Upper lobe of left lung (tissue), 6 donors: ENCODE measurements around the gene CFAP221. TPM values are rescaled to one million over a fixed set of nuclear protein-coding genes. Genes with fewer than 3 reads are reported as not detected.

Source experiments
- ATAC-seq, 2 donors: fragments of 200-7000 bp; cut with Tn5 transposase; one replicate each; pipeline ENCODE4 v1.9.1; 2022; ENCODE audit warnings: mild to moderate bottlenecking in 2 of 2, moderate library complexity in 2 of 2; ENCODE audit not compliant: low FRiP score in 2 of 2
- DNase-seq, 2 donors: peaks; one replicate each; pipeline ENCODE4 v3.0.0-alpha.2; 2019 to 2020
- H3K27ac ChIP-seq, 4 donors: fragments of 200-600 bp; sonication (generic); one replicate each; pipeline ENCODE4 v1.5.1; 2016 to 2019
- H3K27me3 ChIP-seq, 4 donors: fragments of 200-600 bp; sonication (generic); one replicate each; pipeline ENCODE4 v1.5.1; 2017 to 2019
- H3K36me3 ChIP-seq, 4 donors: fragments of 200-600 bp; sonication (generic); one replicate each; pipeline ENCODE4 v1.5.1; 2016 to 2019
- H3K4me1 ChIP-seq, 4 donors: fragments of 200-600 bp; sonication (generic); one replicate each; pipeline ENCODE4 v1.5.1; 2018 to 2019
- H3K4me3 ChIP-seq, 4 donors: fragments of 200-600 bp; sonication (generic); one replicate each; pipeline ENCODE4 v1.5.1; 2017 to 2019; ENCODE audit warnings: mild to moderate bottlenecking in 2 of 4, moderate library complexity in 1 of 4
- H3K9me3 ChIP-seq, 4 donors: fragments of 200-600 bp; sonication (generic); one replicate each; pipeline ENCODE4 v1.5.1; 2018 to 2019
- EP300 ChIP-seq, 4 donors: sonication (generic); formaldehyde crosslinking; IDR thresholded peaks; one replicate each; pipeline ENCODE4 v1.5.1; 2017; ENCODE audit warnings: antibody characterized with exemption in 4 of 4, control low read depth in 2 of 4
- POLR2A ChIP-seq, 4 donors: fragments of 450-650 bp; IDR thresholded peaks; one replicate each; pipeline ENCODE4 v1.5.1; 2016 to 2017; ENCODE audit warnings: antibody characterized with exemption in 4 of 4, mild to moderate bottlenecking in 2 of 4
- POLR2AphosphoS5 ChIP-seq, 2 donors: sonication (generic); formaldehyde crosslinking; IDR thresholded peaks; one replicate each; pipeline ENCODE4 v1.5.1; 2017; ENCODE audit warnings: antibody characterized with exemption in 2 of 2
- WGBS, 2 donors: methylation state at CpG; one replicate each; pipeline ENCODE4 v1.1.5; 2017 to 2018; 5-methylcytosine and 5-hydroxymethylcytosine counted together
- total RNA-seq, 6 donors: library from RNA; depleted of rRNA in 4 of 6; stranded (reverse); fragments of >200 nt in 4 of 6; gene quantifications; one replicate each; pipeline versions ENCODE4 v1.1.0 to v1.2.1, GENCODE V29; 2016 to 2021
- TF ChIP-seq, protein P1 (sequence below), 6 experiments: fragments of 450-650 bp in 4 of 6; fragments of 200-600 bp in 2 of 6; sonication (generic) in 2 of 6; IDR thresholded peaks; one replicate each; pipeline ENCODE4 v1.5.1; 2016 to 2019; ENCODE audit warnings: antibody characterized with exemption in 6 of 6
- donor health status: DM: no; HTN: no; CAD: no; lungs with moderate emphysema.
- donor health status: DM: no; HTN: yes; CAD: no; lungs with severe emphysema.

CFAP221 gene
- total RNA-seq, 6 donors from 2014 or later, result 13.9 to 67.5 (median 30.9) TPM

DNA sequence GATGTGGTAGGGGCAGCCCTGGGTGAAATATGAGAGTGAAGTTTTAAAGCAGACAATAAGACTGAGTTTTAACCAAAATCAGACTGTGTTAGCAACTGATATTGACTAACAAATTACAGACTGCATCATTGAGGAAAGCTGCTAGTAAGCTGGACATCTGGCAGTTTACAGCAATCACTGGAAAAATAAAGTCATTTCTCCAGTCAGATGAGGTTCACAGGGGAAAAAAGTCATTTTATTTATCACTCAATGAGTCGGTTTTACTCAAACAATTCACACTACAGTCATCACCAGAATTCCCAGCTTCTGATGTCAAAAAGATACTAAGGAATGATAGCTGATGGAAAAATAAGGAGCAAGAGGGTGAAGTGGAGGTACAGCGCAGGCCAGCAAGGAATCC lies 124.3 kb downstream of the CFAP221 start:
- Histone ChIP-seq H3K4me3 (no peak overlapping the region), H3K4me1 (no peaks in the 10 kb centered on the region), H3K9me3 (no peaks in the 10 kb centered on the region), H3K27ac (no peak overlapping the region), H3K27me3 (no peaks in the 10 kb centered on the region), H3K36me3 (no peaks in the 10 kb centered on the region)
- no peak for TF ChIP-seq EP300 (IDR thresholded peaks at IDR 0.05)
- no peak for TF ChIP-seq POLR2A (IDR thresholded peaks at IDR 0.05)
- TF ChIP-seq, protein P1, sequence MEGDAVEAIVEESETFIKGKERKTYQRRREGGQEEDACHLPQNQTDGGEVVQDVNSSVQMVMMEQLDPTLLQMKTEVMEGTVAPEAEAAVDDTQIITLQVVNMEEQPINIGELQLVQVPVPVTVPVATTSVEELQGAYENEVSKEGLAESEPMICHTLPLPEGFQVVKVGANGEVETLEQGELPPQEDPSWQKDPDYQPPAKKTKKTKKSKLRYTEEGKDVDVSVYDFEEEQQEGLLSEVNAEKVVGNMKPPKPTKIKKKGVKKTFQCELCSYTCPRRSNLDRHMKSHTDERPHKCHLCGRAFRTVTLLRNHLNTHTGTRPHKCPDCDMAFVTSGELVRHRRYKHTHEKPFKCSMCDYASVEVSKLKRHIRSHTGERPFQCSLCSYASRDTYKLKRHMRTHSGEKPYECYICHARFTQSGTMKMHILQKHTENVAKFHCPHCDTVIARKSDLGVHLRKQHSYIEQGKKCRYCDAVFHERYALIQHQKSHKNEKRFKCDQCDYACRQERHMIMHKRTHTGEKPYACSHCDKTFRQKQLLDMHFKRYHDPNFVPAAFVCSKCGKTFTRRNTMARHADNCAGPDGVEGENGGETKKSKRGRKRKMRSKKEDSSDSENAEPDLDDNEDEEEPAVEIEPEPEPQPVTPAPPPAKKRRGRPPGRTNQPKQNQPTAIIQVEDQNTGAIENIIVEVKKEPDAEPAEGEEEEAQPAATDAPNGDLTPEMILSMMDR (IDR thresholded peaks at IDR 0.05), result no peak
- TF ChIP-seq POLR2AphosphoS5 (IDR thresholded peaks at IDR 0.05), result no peak
- 78 to 79% methylated on average over 2 of the region's 2 CpGs for WGBS, 2 donors
- ATAC-seq (no peak), DNase-seq (no peak)

DNA sequence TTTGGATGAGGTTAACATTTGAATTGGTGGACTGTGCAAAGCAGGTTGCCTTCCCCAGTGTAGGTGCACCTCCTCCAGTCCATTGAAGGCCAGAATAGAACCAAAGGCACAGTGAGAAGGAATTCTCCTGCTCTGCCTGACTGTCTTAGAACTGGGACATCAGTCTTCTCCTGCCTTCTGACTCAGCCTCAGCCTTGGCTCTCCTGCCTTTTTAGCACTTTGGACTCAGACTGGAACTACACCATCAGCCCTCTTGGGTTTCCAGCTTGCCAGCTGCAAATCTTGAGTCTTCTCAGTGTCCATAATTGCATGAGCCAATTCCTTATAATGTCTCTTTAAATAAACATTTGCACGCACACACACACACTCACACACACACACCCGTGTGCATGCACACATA lies 126.8 kb downstream of the CFAP221 start:
- no peak overlapping the region for H3K4me3 ChIP-seq
- H3K36me3 ChIP-seq, result no peaks in the 10 kb centered on the region
- ATAC-seq (no peak), DNase-seq (no peak)
- 63 to 72% methylated on average over 2 of the region's 2 CpGs for WGBS, 2 donors
- H3K4me1 ChIP-seq, result peaks cover 0 to 4% (median 0%) of the 10 kb centered on the region in 4 donors
- no peaks in the 10 kb centered on the region for H3K27me3 ChIP-seq
- no peak overlapping the region for H3K27ac ChIP-seq
- no peaks in the 10 kb centered on the region for H3K9me3 ChIP-seq
- TF ChIP-seq POLR2AphosphoS5 (IDR thresholded peaks at IDR 0.05), result no peak
- no peak for TF ChIP-seq EP300 (IDR thresholded peaks at IDR 0.05)
- no peak for TF ChIP-seq POLR2A (IDR thresholded peaks at IDR 0.05)
- TF ChIP-seq, protein P1 (IDR thresholded peaks at IDR 0.05), result no peak

DNA sequence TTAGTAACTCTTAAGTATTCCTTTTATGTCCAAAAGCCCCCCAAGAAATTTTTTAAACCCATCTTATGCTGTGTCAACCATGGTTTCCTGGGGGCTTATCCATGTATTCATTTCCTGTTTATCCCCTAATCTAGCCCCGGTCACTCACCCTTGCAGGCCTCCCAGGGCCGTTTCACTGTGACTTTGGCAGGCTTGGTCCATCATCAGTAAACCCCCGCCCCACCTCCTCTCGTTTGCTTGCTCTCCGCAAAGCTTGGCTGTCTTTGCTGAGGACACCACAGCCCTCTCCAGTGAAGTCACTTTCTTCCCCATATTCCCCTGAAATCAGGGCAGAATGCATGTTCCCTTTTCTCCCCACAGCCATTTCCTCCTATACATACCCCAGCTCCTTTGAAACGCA lies 127.5 kb downstream of the CFAP221 start:
- Histone ChIP-seq H3K27me3 (no peaks in the 10 kb centered on the region), H3K4me1 (peaks cover 0 to 4% (median 0%) of the 10 kb centered on the region in 4 donors)

DNA sequence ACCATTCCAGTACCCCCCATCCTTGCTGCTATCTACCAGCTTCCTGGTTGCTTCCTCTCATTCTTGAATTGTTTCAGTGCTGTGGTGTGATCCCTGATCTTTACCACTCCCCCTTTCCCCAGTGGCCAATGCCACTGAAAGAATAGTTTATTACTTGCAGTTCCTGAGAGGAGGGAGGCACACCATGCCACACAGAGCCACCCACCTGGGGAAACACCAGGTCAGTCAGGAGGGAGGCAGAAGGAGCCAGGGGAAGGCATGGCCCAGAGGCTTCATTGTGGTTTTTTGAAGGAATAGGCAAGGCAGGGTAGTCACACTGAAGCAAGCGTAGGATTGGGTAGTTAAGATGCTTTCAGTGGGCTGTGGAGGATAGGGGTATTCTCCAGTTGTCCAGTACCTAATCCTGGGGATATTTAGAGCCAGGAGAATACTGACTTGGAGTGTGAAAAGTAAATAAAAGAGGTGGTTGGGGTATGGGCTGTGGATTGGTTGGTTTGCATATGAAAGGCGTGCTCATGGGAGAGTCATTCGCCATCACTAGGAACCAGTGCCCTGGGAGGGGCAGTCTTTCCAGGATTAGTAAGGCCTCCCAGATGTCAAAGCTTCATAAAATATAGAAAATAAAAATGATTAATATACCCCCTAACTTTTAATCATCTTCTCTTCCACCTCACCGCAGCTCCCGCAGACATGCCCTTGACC lies 128.1 kb downstream of the CFAP221 start:
- peaks cover 0 to 4% (median 0%) of the 10 kb centered on the region in 4 donors for H3K4me1 ChIP-seq
- H3K27ac ChIP-seq, result no peak overlapping the region
- H3K27me3 ChIP-seq, result no peaks in the 10 kb centered on the region
- H3K4me3 ChIP-seq, result no peak overlapping the region
- no peak for DNase-seq
- no peaks in the 10 kb centered on the region for H3K36me3 ChIP-seq
- no peak for TF ChIP-seq EP300 (IDR thresholded peaks at IDR 0.05)
- TF ChIP-seq, protein P1 (IDR thresholded peaks at IDR 0.05), result no peak
- TF ChIP-seq POLR2AphosphoS5 (IDR thresholded peaks at IDR 0.05), result no peak
- TF ChIP-seq POLR2A (IDR thresholded peaks at IDR 0.05), result no peak
- H3K9me3 ChIP-seq, result no peaks in the 10 kb centered on the region
- 94 to 96% methylated on average over 5 of the region's 5 CpGs for WGBS, 2 donors
- ATAC-seq, result no peak

More for the DNA sequence above, 127.5 kb downstream of the CFAP221 start:
- Histone ChIP-seq H3K27ac (no peak overlapping the region), H3K36me3 (no peaks in the 10 kb centered on the region), H3K4me3 (no peak overlapping the region), H3K9me3 (no peaks in the 10 kb centered on the region)
- no peak for DNase-seq
- WGBS, 2 donors, result 55 to 64% methylated on average over 6 of the region's 6 CpGs
- no peak for ATAC-seq
- TF ChIP-seq POLR2A (IDR thresholded peaks at IDR 0.05), result no peak
- TF ChIP-seq POLR2AphosphoS5 (IDR thresholded peaks at IDR 0.05), result no peak
- no peak for TF ChIP-seq EP300 (IDR thresholded peaks at IDR 0.05)
- TF ChIP-seq, protein P1 (IDR thresholded peaks at IDR 0.05), result no peak

DNA sequence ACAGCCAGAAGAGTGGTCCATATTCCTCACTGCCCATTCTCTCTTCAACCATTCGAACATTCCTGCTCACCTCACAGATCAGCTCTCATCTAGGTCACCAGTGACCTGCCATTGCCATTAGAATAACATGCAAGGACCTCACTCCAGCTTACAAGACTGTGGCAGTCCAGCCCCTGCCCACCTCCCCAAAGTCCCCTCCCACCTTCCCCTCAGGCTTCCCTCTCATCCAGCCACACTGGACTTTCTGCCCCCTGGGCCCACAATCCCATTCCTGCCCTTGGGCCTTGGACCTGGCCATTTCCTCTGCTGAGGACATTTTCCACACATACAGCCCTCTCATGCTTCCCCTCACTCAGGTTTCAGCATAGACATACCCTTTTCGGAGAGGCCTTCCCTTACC lies 129.5 kb downstream of the CFAP221 start:
- H3K4me3 ChIP-seq, result no peak overlapping the region
- TF ChIP-seq POLR2AphosphoS5 (IDR thresholded peaks at IDR 0.05) (no peak), POLR2A (IDR thresholded peaks at IDR 0.05) (no peak)
- no peaks in the 10 kb centered on the region for H3K27me3 ChIP-seq
- ATAC-seq (no peak), DNase-seq (no peak)
- no peaks in the 10 kb centered on the region for H3K9me3 ChIP-seq
- H3K4me1 ChIP-seq, result peaks cover 0 to 4% (median 0%) of the 10 kb centered on the region in 4 donors
- H3K36me3 ChIP-seq, result no peaks in the 10 kb centered on the region
- H3K27ac ChIP-seq, result no peak overlapping the region
- WGBS, 2 donors, result 98% methylated on average over 2 of the region's 2 CpGs
